AG04450 (cell line): ENCODE results near the gene DNM3. TPM values are rescaled to one million over a fixed set of nuclear protein-coding genes. Genes with fewer than 3 reads are reported as not detected.

Experiments
- CTCF ChIA-PET: fragments of 300-600, 350-600 bp; formaldehyde crosslinking; extraction: SDS; loops from one replicate; lab custom pipeline; 2022; ENCODE audit warnings: antibody characterized with exemption, inconsistent platforms; lab: Charles Lee
- POLR2A ChIA-PET: fragments of 350-600 bp; formaldehyde crosslinking; extraction: SDS; loops from one replicate; lab custom pipeline; 2021; ENCODE audit warnings: antibody characterized with exemption, inconsistent platforms; lab: Yijun Ruan, JAX
- DNase-seq: peaks from one replicate; pipeline ENCODE4 v3.0.0-alpha.2; 2011; ENCODE audit warnings: low read depth, low spot score
- H3K27ac ChIP-seq: one replicate; pipeline ENCODE4 v1.5.1; 2012; ENCODE audit warnings: low read depth, low read length, control low read depth
- H3K27me3 ChIP-seq: one replicate; pipeline ENCODE4 v1.6.0; 2012; ENCODE audit warnings: low read length; ENCODE audit not compliant: control insufficient read depth, insufficient read depth
- H3K4me3 ChIP-seq: 2 replicates; pipeline ENCODE4 v1.5.1; 2011; ENCODE audit warnings: mild to moderate bottlenecking, low read depth, low read length, control low read depth
- H3K9me3 ChIP-seq: 2 replicates; pipeline ENCODE4 v1.5.1; 2012; ENCODE audit warnings: low read length; ENCODE audit not compliant: control insufficient read depth, insufficient read depth
- CTCF ChIP-seq: IDR thresholded peaks from 2 replicates; pipeline ENCODE4 v1.5.1; 2011; ENCODE audit warnings: low read depth, low read length, control low read depth, inconsistent platforms
- polyA plus RNA-seq: library from polyadenylated mRNA; depleted of rRNA; stranded (reverse); fragments of >200 nt; gene quantifications from 2 replicates; pipeline ENCODE4 v1.2.3, GENCODE V29; 2011

DNM3 gene
- polyA plus RNA-seq, 1 experiment = 0.37 TPM

- no peak for TF ChIP-seq CTCF
- Histone ChIP-seq H3K27ac (no peak overlapping the region), H3K4me3 (no peak overlapping the region), H3K9me3 (no peaks in the 10 kb centered on the region), H3K27me3 (no peaks in the 10 kb centered on the region)
- POLR2A ChIA-PET = no interaction called here
- no peak for DNase-seq
- CTCF ChIA-PET = no interaction called here
Measured at GRCh38 chr1:172201572-172201971, 360.3 kb downstream of the DNM3 start.

GRCh38 chr1:172203135-172203823, 362.0 kb downstream of the DNM3 start:
- POLR2A ChIA-PET = no interaction called here
- no peaks in the 10 kb centered on the region for H3K27me3 ChIP-seq
- H3K9me3 ChIP-seq = no peaks in the 10 kb centered on the region
- TF ChIP-seq CTCF = no peak
- H3K27ac ChIP-seq = no peak overlapping the region
- CTCF ChIA-PET = no interaction called here
- DNase-seq = no peak
- no peak overlapping the region; the same call in 1 of the 2 replicates for H3K4me3 ChIP-seq

- H3K4me3 ChIP-seq = no peak overlapping the region
- no peak for DNase-seq
- ChIA-PET CTCF (no interaction called here), POLR2A (no interaction called here)
- no peaks in the 10 kb centered on the region for H3K9me3 ChIP-seq
- H3K27ac ChIP-seq = no peak overlapping the region
- no peak for TF ChIP-seq CTCF
- H3K27me3 ChIP-seq = no peaks in the 10 kb centered on the region
Measured at GRCh38 chr1:172203902-172204301, 362.6 kb downstream of the DNM3 start.

- CTCF ChIA-PET = no interaction called here
- POLR2A ChIA-PET = no interaction called here
- no peaks in the 10 kb centered on the region for H3K9me3 ChIP-seq
- no peak overlapping the region for H3K27ac ChIP-seq
- DNase-seq = no peak
- H3K27me3 ChIP-seq = no peaks in the 10 kb centered on the region
- no peak for TF ChIP-seq CTCF
- no peak overlapping the region for H3K4me3 ChIP-seq
Measured at GRCh38 chr1:172206256-172206655, 365.0 kb downstream of the DNM3 start.

GRCh38 chr1:172208635-172209034, 367.3 kb downstream of the DNM3 start:
- CTCF ChIA-PET = no interaction called here
- DNase-seq = no peak
- Histone ChIP-seq H3K27me3 (no peaks in the 10 kb centered on the region), H3K27ac (no peak overlapping the region), H3K4me3 (no peak overlapping the region), H3K9me3 (no peaks in the 10 kb centered on the region)
- POLR2A ChIA-PET = no interaction called here
- no peak for TF ChIP-seq CTCF
